Cardiac ventricle fibroblast (primary cell): ENCODE results near the gene MYMK. TPM values are rescaled to one million over a fixed set of nuclear protein-coding genes. Genes with fewer than 3 reads are reported as not detected.

Experiments
- total RNA-seq: library from RNA; depleted of rRNA; stranded (reverse); fragments of >200 nt; gene quantifications from 2 replicates; pipeline ENCODE4 v1.2.3, GENCODE V29; 2015

MYMK gene
- total RNA-seq = not detected in 2 replicates

GRCh38 chr9:133524679-133525228 is at the start of gene MYMK:
MYMK (minus strand) TSS chr9:133524959; CDS start chr9:133524844, 115 bp downstream.

GRCh38 chr9:133534346-133535291 is 9.9 kb upstream of the MYMK start, which contains the start of gene ADAMTSL2:
ADAMTSL2 (plus strand) TSS chr9:133534704; CDS start chr9:133536713, 2,009 bp downstream.

GRCh38 chr9:133478851-133479711 is 45.7 kb downstream of the MYMK start, which contains the start of gene SLC2A6:
SLC2A6 (minus strand) TSS chr9:133479099; CDS start chr9:133479059, 40 bp downstream.

Other genes with a start within 250 kb of the MYMK start
- gene ABO, start 249.8 kb downstream of the MYMK start, total RNA-seq = 0.06 TPM in 1 of 2 replicates, not detected in the other
- 14.2 and 22.4 TPM in 2 replicates for gene SURF6, start 188.8 kb downstream of the MYMK start, total RNA-seq
- 9.4 and 19.7 TPM in 2 replicates for gene MED22, start 176.8 kb downstream of the MYMK start, total RNA-seq
- gene RPL7A, start 176.7 kb downstream of the MYMK start, total RNA-seq = 3,323 and 3,336 TPM in 2 replicates
- gene SURF1, start 168.5 kb downstream of the MYMK start, total RNA-seq = 33.7 and 38.0 TPM in 2 replicates
- gene SURF2, start 168.4 kb downstream of the MYMK start, total RNA-seq = 17.9 and 19.8 TPM in 2 replicates
- 252 and 275 TPM in 2 replicates for gene SURF4, start 148.9 kb downstream of the MYMK start, total RNA-seq
- gene STKLD1, start 148.6 kb downstream of the MYMK start, total RNA-seq = 0.34 TPM in 1 of 2 replicates, not detected in the other
- gene REXO4, start 106.9 kb downstream of the MYMK start, total RNA-seq = 20.2 and 23.3 TPM in 2 replicates
- gene ADAMTS13, start 102.6 kb downstream of the MYMK start, total RNA-seq = 2.2 and 3.4 TPM in 2 replicates
- 7.1 and 8.8 TPM in 2 replicates for gene CACFD1, start 65.0 kb downstream of the MYMK start, total RNA-seq
- 7.0 and 7.7 TPM in 2 replicates for gene SLC2A6, start 45.9 kb downstream of the MYMK start, total RNA-seq
- gene ADAMTSL2, start 9.7 kb upstream of the MYMK start, total RNA-seq = 5.8 and 6.8 TPM in 2 replicates
- gene FAM163B, start 84.4 kb upstream of the MYMK start, total RNA-seq = 0.15 and 0.81 TPM in 2 replicates
- not detected in 2 replicates for gene DBH, start 111.4 kb upstream of the MYMK start, total RNA-seq
- 11.6 and 16.3 TPM in 2 replicates for gene SARDH, start 213.4 kb upstream of the MYMK start, total RNA-seq